Fibroblast of lung (primary cell): Measurements from ENCODE around the gene IDH2. TPM values are rescaled to one million over a fixed set of nuclear protein-coding genes. Genes with fewer than 3 reads are reported as not detected.

Experiments
- DNase-seq, 2 donors: peaks; one replicate each; pipeline versions ENCODE4 v3.0.0 to v3.0.0-alpha.2; 2010; ENCODE audit warnings: low read depth in 2 of 2
- H2AFZ ChIP-seq: 2 replicates; pipeline ENCODE4 v1.5.1; 2012; ENCODE audit warnings: low read length, control low read depth, inconsistent platforms
- H3K27ac ChIP-seq: 2 replicates; pipeline ENCODE4 v1.5.1; 2011; ENCODE audit warnings: low read length, control low read depth; ENCODE audit not compliant: insufficient read depth
- H3K27me3 ChIP-seq: 2 replicates; pipeline ENCODE4 v1.5.1; 2011; ENCODE audit warnings: mild to moderate bottlenecking, low read length; ENCODE audit not compliant: control insufficient read depth, insufficient read depth
- H3K36me3 ChIP-seq: 2 replicates; pipeline ENCODE4 v1.5.1; 2011; ENCODE audit warnings: low read length; ENCODE audit not compliant: control insufficient read depth, insufficient read depth
- H3K4me1 ChIP-seq: 2 replicates; pipeline ENCODE4 v1.5.1; 2011; ENCODE audit warnings: low read length; ENCODE audit not compliant: control insufficient read depth, insufficient read depth; ENCODE audit errors: extremely low read depth
- H3K4me2 ChIP-seq: 2 replicates; pipeline ENCODE4 v1.5.1; 2011; ENCODE audit warnings: low read length, control low read depth; ENCODE audit not compliant: insufficient read depth; ENCODE audit errors: extremely low read depth
- H3K4me3 ChIP-seq, 4 experiments: fragments of 200-600 bp in 1 of 4; sonication (generic) in 1 of 4; replicated peaks in 1 of 4; 2 replicates each; pipeline ENCODE4 v1.5.1; 2011 to 2016; ENCODE audit warnings: low read length in 4 of 4, low read depth in 3 of 4, mild to moderate bottlenecking in 3 of 4, control low read depth in 2 of 4, inconsistent platforms in 1 of 4, mixed read lengths in 1 of 4; ENCODE audit not compliant: insufficient read depth in 1 of 4; ENCODE audit errors: control extremely low read depth in 1 of 4
- H3K79me2 ChIP-seq: 2 replicates; pipeline ENCODE4 v1.5.1; 2012; ENCODE audit warnings: mild to moderate bottlenecking, low read length, inconsistent platforms; ENCODE audit not compliant: control insufficient read depth, insufficient read depth
- H3K9ac ChIP-seq: 2 replicates; pipeline ENCODE4 v1.5.1; 2011; ENCODE audit warnings: mild to moderate bottlenecking, low read length, control low read depth; ENCODE audit not compliant: insufficient read depth
- H3K9me3 ChIP-seq: 2 replicates; pipeline ENCODE4 v1.5.1; 2012; ENCODE audit warnings: low read depth, low read length; ENCODE audit not compliant: control insufficient read depth, insufficient read depth
- H4K20me1 ChIP-seq: 2 replicates; pipeline ENCODE4 v1.5.1; 2011; ENCODE audit warnings: low read length; ENCODE audit not compliant: control insufficient read depth, insufficient read depth; ENCODE audit errors: extremely low read depth
- EZH2 ChIP-seq: IDR thresholded peaks from 2 replicates; pipeline ENCODE4 v1.5.1; 2012; ENCODE audit warnings: low read length, control low read depth, mild to moderate bottlenecking; ENCODE audit errors: missing control alignments
- polyA plus RNA-seq, 2 donors: library from polyadenylated mRNA; depleted of rRNA in 1 of 2; stranded (reverse) in 1 of 2; unstranded in 1 of 2; fragments of >200 nt; gene quantifications; 2 replicates each; pipeline ENCODE4 v1.2.1, GENCODE V29; 2011 to 2012; ENCODE audit warnings: missing spikeins in 1 of 2
- total RNA-seq: library from RNA; depleted of rRNA; stranded (reverse); fragments of >200 nt; gene quantifications from 2 replicates; pipeline ENCODE4 v1.2.1, GENCODE V29; 2014
- TF ChIP-seq, protein P1 (sequence below), 2 donors: IDR thresholded peaks in 1 of 2; conservative IDR thresholded peaks in 1 of 2; 1 replicate in 1 of 2; 2 replicates in 1 of 2; pipeline ENCODE4 v1.5.1; 2011 to 2012; ENCODE audit warnings: low read length in 2 of 2, control low read depth in 1 of 2, inconsistent platforms in 1 of 2, low read depth in 1 of 2, mild to moderate bottlenecking in 1 of 2

The IDH2 gene
- total and polyA plus RNA-seq, 2 donors (not counting 1 experiment from before 2014, with no cell fraction given) = 47.9 to 66.0 TPM

DNA sequence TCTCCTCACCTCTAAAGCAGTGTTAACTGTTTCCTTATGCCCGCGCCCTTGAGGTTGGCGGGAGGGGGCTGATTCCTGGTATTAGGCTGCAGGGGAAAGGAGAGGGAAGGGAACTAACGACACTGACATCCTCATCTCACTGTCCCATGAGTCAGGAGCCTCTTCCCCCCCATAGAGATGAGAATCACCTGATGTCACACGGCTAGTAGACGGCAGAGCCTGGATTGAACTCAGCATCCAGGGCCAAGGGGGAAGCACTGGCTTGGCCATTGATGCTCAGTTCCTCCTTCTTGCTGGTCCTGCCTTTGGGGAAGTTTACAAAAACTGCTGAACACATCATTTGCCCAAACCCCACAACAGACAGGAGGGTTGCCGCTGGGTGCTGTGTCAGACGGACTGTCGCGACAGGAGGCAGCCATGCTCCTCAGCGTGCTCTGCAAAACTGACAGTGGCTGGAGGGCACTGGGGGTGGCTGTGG lies 38.5 kb downstream of the IDH2 start:
- H3K4me1 ChIP-seq = no peaks in the 10 kb centered on the region
- no peak for DNase-seq
- peaks cover 5% of the 10 kb centered on the region for H3K36me3 ChIP-seq
- H3K27ac ChIP-seq = no peak overlapping the region
- H3K9me3 ChIP-seq = no peaks in the 10 kb centered on the region
- H4K20me1 ChIP-seq = no peaks in the 10 kb centered on the region
- H3K4me3 ChIP-seq = no peak overlapping the region
- no peaks in the 10 kb centered on the region for H3K27me3 ChIP-seq
- TF ChIP-seq EZH2 = no peak
- TF ChIP-seq, protein P1, sequence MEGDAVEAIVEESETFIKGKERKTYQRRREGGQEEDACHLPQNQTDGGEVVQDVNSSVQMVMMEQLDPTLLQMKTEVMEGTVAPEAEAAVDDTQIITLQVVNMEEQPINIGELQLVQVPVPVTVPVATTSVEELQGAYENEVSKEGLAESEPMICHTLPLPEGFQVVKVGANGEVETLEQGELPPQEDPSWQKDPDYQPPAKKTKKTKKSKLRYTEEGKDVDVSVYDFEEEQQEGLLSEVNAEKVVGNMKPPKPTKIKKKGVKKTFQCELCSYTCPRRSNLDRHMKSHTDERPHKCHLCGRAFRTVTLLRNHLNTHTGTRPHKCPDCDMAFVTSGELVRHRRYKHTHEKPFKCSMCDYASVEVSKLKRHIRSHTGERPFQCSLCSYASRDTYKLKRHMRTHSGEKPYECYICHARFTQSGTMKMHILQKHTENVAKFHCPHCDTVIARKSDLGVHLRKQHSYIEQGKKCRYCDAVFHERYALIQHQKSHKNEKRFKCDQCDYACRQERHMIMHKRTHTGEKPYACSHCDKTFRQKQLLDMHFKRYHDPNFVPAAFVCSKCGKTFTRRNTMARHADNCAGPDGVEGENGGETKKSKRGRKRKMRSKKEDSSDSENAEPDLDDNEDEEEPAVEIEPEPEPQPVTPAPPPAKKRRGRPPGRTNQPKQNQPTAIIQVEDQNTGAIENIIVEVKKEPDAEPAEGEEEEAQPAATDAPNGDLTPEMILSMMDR (conservative IDR thresholded peaks at IDR 0.05 in 1 of 2, IDR thresholded peaks at IDR 0.05 in 1 of 2; ENCODE audit: low read depth in 1 of 2, low read length in 2 of 2) = no peak
- no peak overlapping the region for H2AFZ ChIP-seq
- H3K9ac ChIP-seq = no peak overlapping the region
- H3K4me2 ChIP-seq = no peak overlapping the region
- no peaks in the 10 kb centered on the region for H3K79me2 ChIP-seq

DNA sequence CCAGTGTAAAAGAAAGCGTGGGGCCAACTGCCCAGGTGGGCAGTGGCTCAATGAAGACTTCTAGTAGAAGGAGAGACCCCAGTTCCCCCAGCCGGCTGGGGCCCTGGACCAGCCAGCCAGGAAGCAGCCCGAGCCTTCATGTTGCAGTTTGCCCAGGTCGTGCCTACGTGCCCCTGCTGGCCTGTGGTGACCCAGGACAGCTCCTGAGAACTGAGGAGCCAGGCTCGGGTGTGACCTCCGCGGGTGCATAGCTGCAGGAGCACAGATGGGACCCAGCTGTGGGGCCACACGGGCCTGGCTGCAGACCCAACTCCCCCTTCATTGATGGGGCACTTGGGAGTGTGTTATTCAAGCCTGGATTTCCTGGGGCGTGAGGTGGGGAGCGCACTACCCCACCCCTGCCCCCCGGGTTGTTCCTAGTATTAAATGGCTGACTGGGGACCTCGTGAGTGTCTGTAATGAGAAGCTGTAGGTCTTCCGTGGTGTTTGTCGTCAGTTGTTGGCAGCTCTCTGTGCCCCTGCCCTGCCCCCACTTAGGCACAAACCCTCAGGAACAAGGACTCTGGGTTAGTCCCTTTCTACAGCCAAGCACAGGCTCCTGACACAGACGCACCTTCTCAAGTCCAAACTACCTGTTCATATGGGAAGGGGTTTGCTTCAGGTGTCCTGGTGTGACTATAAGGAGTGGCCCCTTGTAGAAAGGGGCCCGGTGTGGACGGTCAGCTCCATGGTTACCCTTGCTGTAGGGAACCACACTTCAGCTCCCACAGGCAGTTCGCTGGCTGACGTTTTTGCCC lies 39.1 kb downstream of the IDH2 start:
- H3K4me3 ChIP-seq = no peak overlapping the region
- H3K27ac ChIP-seq = no peak overlapping the region
- no peaks in the 10 kb centered on the region for H3K27me3 ChIP-seq
- H3K4me2 ChIP-seq = no peak overlapping the region
- H3K9me3 ChIP-seq = no peaks in the 10 kb centered on the region
- DNase-seq = no peak
- H3K79me2 ChIP-seq = no peaks in the 10 kb centered on the region
- H4K20me1 ChIP-seq = no peaks in the 10 kb centered on the region
- TF ChIP-seq, protein P1 (conservative IDR thresholded peaks at IDR 0.05 in 1 of 2, IDR thresholded peaks at IDR 0.05 in 1 of 2; ENCODE audit: low read depth in 1 of 2, low read length in 2 of 2) = no peak
- no peak for TF ChIP-seq EZH2
- H2AFZ ChIP-seq = no peak overlapping the region
- peaks cover 5% of the 10 kb centered on the region for H3K36me3 ChIP-seq
- no peak overlapping the region for H3K9ac ChIP-seq
- H3K4me1 ChIP-seq = no peaks in the 10 kb centered on the region

DNA sequence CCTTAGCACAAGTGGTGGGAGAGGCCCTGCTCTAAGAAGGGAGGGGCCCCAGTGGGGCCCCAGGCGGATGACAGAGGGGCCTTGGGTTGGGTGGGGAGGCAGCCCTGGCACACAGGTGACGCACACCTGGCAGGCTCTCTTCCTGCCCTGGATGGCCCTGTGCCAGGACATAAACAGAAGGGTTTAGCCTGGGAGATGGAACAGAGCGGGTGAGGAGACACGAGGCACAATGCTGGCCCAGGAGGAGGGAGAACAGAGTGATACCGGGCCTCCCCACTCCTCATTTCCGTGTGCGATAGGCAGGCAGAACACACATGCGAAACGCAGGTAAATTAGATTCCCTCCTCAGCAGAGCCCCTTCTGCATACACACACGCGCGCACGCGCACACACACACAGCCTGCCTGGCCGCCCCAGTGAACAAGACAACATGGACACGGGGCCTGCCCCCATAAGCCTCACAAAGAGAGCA lies 39.8 kb downstream of the IDH2 start:
- no peak for DNase-seq
- Histone ChIP-seq H2AFZ (no peak overlapping the region), H3K36me3 (no peaks in the 10 kb centered on the region), H4K20me1 (no peaks in the 10 kb centered on the region), H3K4me2 (no peak overlapping the region), H3K4me1 (no peaks in the 10 kb centered on the region), H3K79me2 (no peaks in the 10 kb centered on the region), H3K9me3 (no peaks in the 10 kb centered on the region), H3K27ac (no peak overlapping the region), H3K9ac (no peak overlapping the region), H3K4me3 (no peak overlapping the region), H3K27me3 (no peaks in the 10 kb centered on the region)
- TF ChIP-seq, protein P1 (conservative IDR thresholded peaks at IDR 0.05 in 1 of 2, IDR thresholded peaks at IDR 0.05 in 1 of 2; ENCODE audit: low read depth in 1 of 2, low read length in 2 of 2) = no peak
- TF ChIP-seq EZH2 = no peak
